PC-9 (cell line): Measurements from ENCODE around the gene CACNB4. TPM values are rescaled to one million over a fixed set of nuclear protein-coding genes. Genes with fewer than 3 reads are reported as not detected.

Experiments
- BruUV-seq: library from RNA; stranded (reverse); fragments of 400-500 nt; replicated peaks from 2 replicates; lab custom pipeline; 2021; lab: Mats Ljungman, UMichigan
- CTCF ChIA-PET: fragments of 300-600 bp; sonication (Branson Sonifier 250); formaldehyde crosslinking; loops from one replicate; lab custom pipeline; 2022; ENCODE audit warnings: antibody characterized with exemption; lab: Charles Lee
- POLR2A ChIA-PET: fragments of 300-600 bp; sonication (Branson Sonifier 250); formaldehyde crosslinking; loops from one replicate; lab custom pipeline; 2022; ENCODE audit warnings: antibody characterized with exemption; ENCODE audit not compliant: unreplicated experiment; lab: Charles Lee
- DNase-seq, 2 experiments: peaks; one replicate each; pipeline versions ENCODE4 v3.0.0 to v3.0.0-alpha.2; 2015 to 2022; ENCODE audit warnings: mixed read lengths in 1 of 2
- H2AFZ ChIP-seq: fragments of 200-600 bp; sonication (generic); 2 replicates; pipeline ENCODE4 v1.8.1; 2017; ENCODE audit warnings: antibody characterized with exemption
- H3F3A ChIP-seq: fragments of 200-600 bp; sonication (generic); 2 replicates; pipeline ENCODE4 v1.8.1; 2017; ENCODE audit warnings: antibody characterized with exemption, mild to moderate bottlenecking, low read depth; ENCODE audit not compliant: insufficient read depth
- H3K27ac ChIP-seq: fragments of 200-600 bp; sonication (generic); 2 replicates; pipeline ENCODE4 v1.6.1; 2016; ENCODE audit warnings: mixed run types
- H3K27me3 ChIP-seq: fragments of 200-600 bp; sonication (generic); 2 replicates; pipeline ENCODE4 v1.6.1; 2016; ENCODE audit warnings: low read depth, mixed run types; ENCODE audit not compliant: insufficient read depth
- H3K36me3 ChIP-seq: fragments of 200-600 bp; sonication (generic); 2 replicates; pipeline ENCODE4 v1.6.1; 2016; ENCODE audit warnings: low read depth, mixed run types
- H3K4me1 ChIP-seq: fragments of 200-600 bp; sonication (generic); replicated peaks from 2 replicates; pipeline ENCODE4 v1.6.1; 2016; ENCODE audit warnings: mixed run types; ENCODE audit not compliant: insufficient read depth
- H3K4me2 ChIP-seq: fragments of 200-600 bp; sonication (generic); 2 replicates; pipeline ENCODE4 v1.6.1; 2017; ENCODE audit warnings: mixed run types
- H3K4me3 ChIP-seq: fragments of 200-600 bp; sonication (generic); 2 replicates; pipeline ENCODE4 v1.6.1; 2016; ENCODE audit warnings: mixed run types
- H3K79me2 ChIP-seq: fragments of 200-600 bp; sonication (generic); 2 replicates; pipeline ENCODE4 v1.6.1; 2017; ENCODE audit warnings: low read depth, mixed run types
- H3K9me2 ChIP-seq: fragments of 200-600 bp; sonication (generic); 2 replicates; pipeline ENCODE4 v1.8.1; 2017; ENCODE audit warnings: mild to moderate bottlenecking; ENCODE audit not compliant: insufficient read depth
- H3K9me3 ChIP-seq: fragments of 200-600 bp; sonication (generic); 2 replicates; pipeline ENCODE4 v1.8.1; 2016; ENCODE audit warnings: low read depth; ENCODE audit not compliant: insufficient read depth
- H4K20me1 ChIP-seq: fragments of 200-600 bp; sonication (generic); 2 replicates; pipeline ENCODE4 v1.8.1; 2017; ENCODE audit not compliant: insufficient read depth
- CTCF ChIP-seq: fragments of 200-600 bp; sonication (generic); conservative IDR thresholded peaks from 2 replicates; pipeline ENCODE4 v1.6.1; 2017; ENCODE audit warnings: mixed run types, antibody characterized with exemption, mild to moderate bottlenecking, moderate library complexity
- EZH2 ChIP-seq: fragments of 200-600 bp; sonication (generic); IDR thresholded peaks from 2 replicates; pipeline ENCODE4 v1.8.0; 2017; ENCODE audit warnings: antibody characterized with exemption, low read depth
- intact Hi-C: fragments of 100-400 bp; cut with micrococcal nuclease; formaldehyde crosslinking; loops from one replicate; pipeline ENCODE4 v1.10.0; 2022; ENCODE audit not compliant: unreplicated experiment
- total RNA-seq: library from RNA; stranded (reverse); gene quantifications from 2 replicates; pipeline ENCODE4 v1.2.3, GENCODE V29; 2021

Gene CACNB4
- total RNA-seq, 1 experiment from 2014 or later: 0.98 TPM

- BruUV-seq: no TSS peak
- no peaks in the 10 kb centered on the region for H3F3A ChIP-seq
- H3K4me1 ChIP-seq: no peaks in the 10 kb centered on the region
- H3K4me3 ChIP-seq: no peak overlapping the region
- H3K9me2 ChIP-seq: no peaks in the 10 kb centered on the region
- no peaks in the 10 kb centered on the region for H3K9me3 ChIP-seq
- H4K20me1 ChIP-seq: no peaks in the 10 kb centered on the region
- intact Hi-C loops: loop anchor here (10.0 kb wide), 1 partner anchor 544 kb away; no protein-coding TSS in a partner anchor
- ChIA-PET POLR2A (no interaction called here), CTCF (no interaction called here)
- no peak for DNase-seq
- H2AFZ ChIP-seq: no peak overlapping the region
- no peak overlapping the region for H3K4me2 ChIP-seq
- 0 out of 2 replicates have a peak, but pooled peaks cover 4% of the 10 kb centered on the region for H3K27me3 ChIP-seq
- no peaks in the 10 kb centered on the region for H3K79me2 ChIP-seq
- H3K27ac ChIP-seq: no peak overlapping the region
- H3K36me3 ChIP-seq: no peaks in the 10 kb centered on the region
- no peak for TF ChIP-seq CTCF
- TF ChIP-seq EZH2: no peak
These were observed 70.5 kb downstream of the CACNB4 start for GRCh38 chr2:152028182-152028862.

DNA sequence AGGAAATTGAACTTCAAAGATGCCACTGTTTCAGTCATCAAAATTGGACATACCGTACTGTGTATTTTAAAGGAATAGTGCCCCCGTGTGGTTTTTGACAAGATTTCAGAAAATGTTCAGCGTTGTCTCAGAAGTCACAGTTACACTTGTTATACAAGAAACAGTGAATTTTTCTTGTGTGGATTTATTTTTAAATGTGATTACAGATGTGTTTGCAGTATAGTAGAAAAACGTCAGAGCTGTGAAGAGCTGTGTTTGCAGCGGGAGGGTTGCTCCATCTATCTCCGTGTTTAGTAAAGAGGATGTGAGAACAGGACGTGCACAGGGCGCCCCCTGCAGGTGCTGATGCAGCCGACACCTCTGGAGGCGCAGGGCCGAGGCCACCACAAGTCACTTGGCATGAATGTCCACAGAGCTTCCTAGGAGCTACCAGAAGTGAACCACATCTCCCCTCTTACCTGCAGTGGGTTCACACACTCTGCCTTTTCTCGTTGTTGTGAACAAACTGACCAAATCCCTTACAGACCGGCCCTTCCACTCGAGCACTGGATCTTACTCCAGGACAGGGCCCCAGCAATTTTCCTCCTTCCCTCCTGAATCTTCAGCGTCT lies 73.1 kb downstream of the CACNB4 start:
- Histone ChIP-seq H3K4me3 (peak overlapping the region; percentile 42; the same call in 1 of the 2 replicates), H3K4me2 (peak overlapping the region; percentile 72)
- CTCF ChIA-PET: interaction anchor here (0.7 kb wide), 1 partner anchor 691 kb away, joined by 4 read pairs; the partner anchor contains the start of gene PRPF40A

More for the DNA sequence above, 73.1 kb downstream of the CACNB4 start:
- Histone ChIP-seq H3F3A (no peaks in the 10 kb centered on the region), H2AFZ (peak overlapping the region; percentile 49; the same call in 1 of the 2 replicates), H3K9me3 (no peaks in the 10 kb centered on the region), H3K79me2 (no peaks in the 10 kb centered on the region), H3K36me3 (no peaks in the 10 kb centered on the region), H3K4me1 (no peaks in the 10 kb centered on the region), H4K20me1 (no peaks in the 10 kb centered on the region), H3K27ac (no peak overlapping the region), H3K27me3 (0 out of 2 replicates have a peak, but pooled peaks cover under 1% of the 10 kb centered on the region), H3K9me2 (no peaks in the 10 kb centered on the region)
- no peak for TF ChIP-seq EZH2
- peak; percentile 98 for TF ChIP-seq CTCF
- peak; percentile 60 to 74 for DNase-seq
- POLR2A ChIA-PET: interaction anchor here (0.6 to 0.7 kb wide), 2 partner anchors 531 to 635 kb away, joined by 3 to 4 read pairs; no protein-coding TSS in a partner anchor
- BruUV-seq: no TSS peak
- intact Hi-C loops: loop anchor here (2.0 to 10.0 kb wide), 2 partner anchors 27 to 541 kb away; no protein-coding TSS in a partner anchor
